Heart left ventricle (tissue), 13 donors: ENCODE measurements around the gene SEL1L2.

Experiments used
- POLR2A ChIP-seq, 2 donors: fragments of 450-650 bp; IDR thresholded peaks; one replicate each; pipeline ENCODE4 v1.6.1; 2017; ENCODE audit warnings: antibody characterized with exemption in 2 of 2, mild to moderate bottlenecking in 2 of 2, moderate library complexity in 2 of 2
- TF ChIP-seq, protein P1 (sequence below), 12 donors: fragments of 200-600 bp; sonication (generic) in 4 of 12; IDR thresholded peaks; one replicate each; pipeline versions ENCODE4 v1.5.0 to v1.8.0; 2018 to 2022; ENCODE audit warnings: antibody characterized with exemption in 12 of 12, mild to moderate bottlenecking in 5 of 12
- donor health status: ischemic (EF 13 %, LVEDD 7.1; RV severe dilation, severe dysfunction).
- donor health status: DM: no; HTN: yes; CAD: no.
- donor health status: DM: no; HTN: no; CAD: no.
- donor health status: ischemic (EF 25% LVEDD 6.9; RV normal size, moderate dysfunction).
- donor health status: ischemic (EF 25% LVEDD 5.7; RV mildly dilated, moderate dysfunction).
- donor health status: ischemic (EF 35%, LVEDD 5.7; RV mildly dilated, moderate dysfunction).
- donor health status: nonischemic (EF 11% LVEDD 7.7; RV severe dilation, severe dysfunction).
- donor health status: DM: yes; HTN: yes; CAD: no.
- donor health status: PGD.
- donor health status: ischemic (EF 29% LVEDD 5.4; RV normal size, mild dysfunction).
- donor health status: nonischemic (EF 23%, LVEDD 6.1; RV moderate dilation, normal function).

DNA sequence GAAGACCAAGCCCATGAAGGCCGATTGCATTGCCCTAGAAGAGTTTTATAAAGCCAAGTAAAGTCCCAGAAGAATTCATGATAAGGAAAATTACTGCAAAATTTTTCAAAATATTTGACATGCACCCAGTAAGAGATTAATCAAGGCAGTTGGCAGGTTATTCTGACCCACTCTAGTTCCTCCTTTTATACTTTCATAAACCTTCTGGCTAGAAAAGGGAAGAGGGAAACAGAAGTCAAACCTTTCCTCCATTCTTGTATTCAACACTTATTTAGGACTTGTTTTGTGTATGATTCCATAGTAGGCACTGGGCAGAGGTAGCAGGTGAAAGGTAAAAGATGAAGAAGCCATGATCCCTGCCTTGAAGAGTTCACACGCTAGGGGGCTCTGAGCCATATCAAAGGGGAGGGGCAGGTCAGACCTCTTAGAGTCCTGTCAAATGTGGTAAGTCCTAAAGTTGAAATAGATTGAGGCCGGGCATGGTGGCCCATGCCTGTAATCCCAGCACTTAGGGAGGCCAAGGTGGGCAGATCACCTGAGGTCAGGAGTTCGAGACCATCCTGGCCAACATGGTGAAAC is 120.2 kb downstream of the SEL1L2 start:
- TF ChIP-seq, protein P1, sequence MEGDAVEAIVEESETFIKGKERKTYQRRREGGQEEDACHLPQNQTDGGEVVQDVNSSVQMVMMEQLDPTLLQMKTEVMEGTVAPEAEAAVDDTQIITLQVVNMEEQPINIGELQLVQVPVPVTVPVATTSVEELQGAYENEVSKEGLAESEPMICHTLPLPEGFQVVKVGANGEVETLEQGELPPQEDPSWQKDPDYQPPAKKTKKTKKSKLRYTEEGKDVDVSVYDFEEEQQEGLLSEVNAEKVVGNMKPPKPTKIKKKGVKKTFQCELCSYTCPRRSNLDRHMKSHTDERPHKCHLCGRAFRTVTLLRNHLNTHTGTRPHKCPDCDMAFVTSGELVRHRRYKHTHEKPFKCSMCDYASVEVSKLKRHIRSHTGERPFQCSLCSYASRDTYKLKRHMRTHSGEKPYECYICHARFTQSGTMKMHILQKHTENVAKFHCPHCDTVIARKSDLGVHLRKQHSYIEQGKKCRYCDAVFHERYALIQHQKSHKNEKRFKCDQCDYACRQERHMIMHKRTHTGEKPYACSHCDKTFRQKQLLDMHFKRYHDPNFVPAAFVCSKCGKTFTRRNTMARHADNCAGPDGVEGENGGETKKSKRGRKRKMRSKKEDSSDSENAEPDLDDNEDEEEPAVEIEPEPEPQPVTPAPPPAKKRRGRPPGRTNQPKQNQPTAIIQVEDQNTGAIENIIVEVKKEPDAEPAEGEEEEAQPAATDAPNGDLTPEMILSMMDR (IDR thresholded peaks at IDR 0.05), result no peak
- no peak for TF ChIP-seq POLR2A (IDR thresholded peaks at IDR 0.05)
